ENCODE measurements around the gene ITGAV. TPM values are rescaled to one million over a fixed set of nuclear protein-coding genes. Genes with fewer than 3 reads are reported as not detected.

ITGAV gene
- total and polyA plus RNA-seq, 2 experiments from 2014 or later: 32.7 to 135 TPM

DNA sequence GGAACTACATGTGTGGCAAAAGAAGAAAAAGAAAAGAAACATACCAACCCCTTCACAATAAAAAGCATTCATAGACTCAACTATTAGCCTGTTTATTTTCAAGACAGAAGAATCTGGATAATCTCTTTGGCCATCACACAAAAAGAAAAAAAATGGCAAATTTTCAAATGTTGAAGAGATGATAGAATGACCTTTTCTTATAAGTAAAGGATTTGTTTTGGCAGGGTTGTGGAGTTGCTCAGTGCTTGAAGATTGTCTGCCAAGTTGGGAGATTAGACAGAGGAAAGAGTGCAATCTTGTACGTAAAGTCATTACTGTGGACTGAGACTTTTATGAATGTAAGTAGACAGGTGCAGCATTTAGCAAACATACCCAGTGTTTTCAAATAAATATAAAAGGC lies 85.5 kb downstream of the ITGAV start:
- TF ChIP-seq EZH2 (IDR thresholded peaks at IDR 0.05; ENCODE audit: borderline replicate concordance) (no peak), CTCF (IDR thresholded peaks at IDR 0.05; ENCODE audit: poor library complexity) (no peak), EZH2phosphoT487 (IDR thresholded peaks at IDR 0.05; ENCODE audit: low read depth, severe bottlenecking, unreplicated experiment) (no peak)
- 94% methylated on average over 1 of the region's 1 CpG for WGBS (ENCODE audit: low lambda C conversion rate, missing lambda C conversion rate)
- no peak overlapping the region for H3K4me3 ChIP-seq
- DNase-seq (ENCODE audit: low spot score): no peak
- H3K9me2 ChIP-seq (replicated peaks; ENCODE audit: insufficient read depth): no peaks in the 10 kb centered on the region
- no peak overlapping the region for H3K27ac ChIP-seq
- no peak overlapping the region for H2AFZ ChIP-seq
- no peaks in the 10 kb centered on the region for H3K9me3 ChIP-seq (ENCODE audit: low read depth)
- H4K20me1 ChIP-seq (ENCODE audit: insufficient read depth, poor library complexity, severe bottlenecking): no peaks in the 10 kb centered on the region
- no peaks in the 10 kb centered on the region for H3K36me3 ChIP-seq (replicated peaks; ENCODE audit: insufficient read depth, low read depth)
- H3K27me3 ChIP-seq: no peaks in the 10 kb centered on the region
- no peaks in the 10 kb centered on the region for H3K4me1 ChIP-seq (ENCODE audit: insufficient read depth)
- H3K79me2 ChIP-seq: no peaks in the 10 kb centered on the region
- H3K4me2 ChIP-seq: no peak overlapping the region

DNA sequence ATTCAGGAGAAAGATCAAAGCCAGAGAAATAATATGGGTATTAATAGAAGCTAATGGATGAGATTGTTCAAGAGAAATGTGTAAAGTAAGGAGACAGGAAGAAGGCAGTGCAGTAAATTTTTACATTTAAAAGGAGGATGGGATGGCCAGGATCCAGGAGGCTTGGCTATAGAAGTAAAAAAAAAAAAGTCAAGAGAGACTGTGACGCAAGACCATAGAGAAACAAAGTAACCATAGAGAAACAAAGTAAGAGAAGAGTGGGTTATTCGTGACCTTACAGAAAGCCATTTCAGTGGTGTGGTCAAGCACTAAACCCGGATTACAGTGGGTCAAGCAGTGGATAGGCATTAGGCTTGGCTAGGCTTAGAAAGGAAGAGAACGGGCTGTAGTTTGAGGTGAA lies 93.5 kb downstream of the ITGAV start:
- WGBS (ENCODE audit: low lambda C conversion rate, missing lambda C conversion rate): 91% methylated on average over 4 of the region's 4 CpGs
- Histone ChIP-seq H3K4me2 (no peak overlapping the region), H3K27me3 (no peaks in the 10 kb centered on the region), H3K4me3 (no peak overlapping the region), H3K9me3 (ENCODE audit: low read depth) (no peaks in the 10 kb centered on the region), H3K79me2 (no peaks in the 10 kb centered on the region), H3K4me1 (ENCODE audit: insufficient read depth) (no peaks in the 10 kb centered on the region), H3K9me2 (replicated peaks; ENCODE audit: insufficient read depth) (no peaks in the 10 kb centered on the region), H4K20me1 (ENCODE audit: insufficient read depth, poor library complexity, severe bottlenecking) (no peaks in the 10 kb centered on the region), H3K27ac (no peak overlapping the region), H2AFZ (no peak overlapping the region), H3K36me3 (replicated peaks; ENCODE audit: insufficient read depth, low read depth) (no peaks in the 10 kb centered on the region)
- no peak for DNase-seq (ENCODE audit: low spot score)
- TF ChIP-seq CTCF (IDR thresholded peaks at IDR 0.05; ENCODE audit: poor library complexity): no peak

DNA sequence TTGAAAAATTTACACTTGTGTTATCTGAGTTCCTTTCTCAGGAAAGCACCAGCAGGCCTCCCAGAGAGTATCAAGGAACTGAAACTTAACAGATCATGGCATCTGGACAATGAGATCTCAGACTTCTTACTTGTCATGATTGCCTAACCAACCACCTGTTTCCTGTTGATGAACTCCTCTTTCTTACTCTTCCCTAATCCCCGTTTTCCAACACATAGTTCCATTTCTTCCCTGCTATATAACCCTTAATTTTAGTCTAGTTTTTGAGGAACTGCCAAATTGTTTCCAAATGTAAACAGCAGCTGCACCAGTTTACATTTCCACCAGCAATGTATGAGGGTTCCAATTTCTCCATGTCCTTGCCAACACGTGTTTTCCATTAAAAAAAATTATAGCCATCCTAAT lies 98.0 kb downstream of the ITGAV start:
- Histone ChIP-seq H3K9me2 (replicated peaks; ENCODE audit: insufficient read depth) (no peaks in the 10 kb centered on the region), H3K4me2 (no peak overlapping the region), H3K27ac (no peak overlapping the region), H3K9me3 (ENCODE audit: low read depth) (no peaks in the 10 kb centered on the region), H3K27me3 (no peaks in the 10 kb centered on the region), H3K4me3 (no peak overlapping the region), H3K36me3 (replicated peaks; ENCODE audit: insufficient read depth, low read depth) (no peaks in the 10 kb centered on the region), H2AFZ (no peak overlapping the region), H3K4me1 (ENCODE audit: insufficient read depth) (no peaks in the 10 kb centered on the region), H4K20me1 (ENCODE audit: insufficient read depth, poor library complexity, severe bottlenecking) (no peaks in the 10 kb centered on the region), H3K79me2 (no peaks in the 10 kb centered on the region)
- TF ChIP-seq EZH2 (IDR thresholded peaks at IDR 0.05; ENCODE audit: borderline replicate concordance): no peak
- TF ChIP-seq EZH2phosphoT487 (IDR thresholded peaks at IDR 0.05; ENCODE audit: low read depth, severe bottlenecking, unreplicated experiment): no peak
- TF ChIP-seq CTCF (IDR thresholded peaks at IDR 0.05; ENCODE audit: poor library complexity): no peak
- WGBS (ENCODE audit: low lambda C conversion rate, missing lambda C conversion rate): 64% methylated on average over 2 of the region's 2 CpGs
- no peak for DNase-seq (ENCODE audit: low spot score)

GRCh38 chr2:186688813-186689212 lies 99.0 kb downstream of the ITGAV start:
- H3K36me3 ChIP-seq (replicated peaks; ENCODE audit: insufficient read depth, low read depth): no peaks in the 10 kb centered on the region
- no peak for DNase-seq (ENCODE audit: low spot score)
- no peaks in the 10 kb centered on the region for H3K9me2 ChIP-seq (replicated peaks; ENCODE audit: insufficient read depth)
- no peaks in the 10 kb centered on the region for H4K20me1 ChIP-seq (ENCODE audit: insufficient read depth, poor library complexity, severe bottlenecking)
- no peak overlapping the region for H3K4me3 ChIP-seq
- 91% methylated on average over 3 of the region's 3 CpGs for WGBS (ENCODE audit: low lambda C conversion rate, missing lambda C conversion rate)
- H3K79me2 ChIP-seq: no peaks in the 10 kb centered on the region
- no peaks in the 10 kb centered on the region for H3K9me3 ChIP-seq (ENCODE audit: low read depth)
- no peak overlapping the region for H3K27ac ChIP-seq
- H2AFZ ChIP-seq: no peak overlapping the region
- H3K4me1 ChIP-seq (ENCODE audit: insufficient read depth): no peaks in the 10 kb centered on the region
- no peaks in the 10 kb centered on the region for H3K27me3 ChIP-seq
- no peak overlapping the region for H3K4me2 ChIP-seq
- TF ChIP-seq EZH2phosphoT487 (IDR thresholded peaks at IDR 0.05; ENCODE audit: low read depth, severe bottlenecking, unreplicated experiment) (no peak), EZH2 (IDR thresholded peaks at IDR 0.05; ENCODE audit: borderline replicate concordance) (no peak), CTCF (IDR thresholded peaks at IDR 0.05; ENCODE audit: poor library complexity) (no peak)

All from hepatocyte (in vitro differentiated cells).